H1 (cell line): ENCODE data around the gene TWIST2. TPM values are rescaled to one million over a fixed set of nuclear protein-coding genes. Genes with fewer than 3 reads are reported as not detected.

Source experiments
- CTCF ChIA-PET: fragments of 300-600 bp; sonication (Branson Sonifier 250); formaldehyde crosslinking; loops from one replicate; lab custom pipeline; 2021; ENCODE audit not compliant: partially characterized antibody; lab: Charles Lee
- POLR2A ChIA-PET: fragments of 300-600 bp; sonication (Branson Sonifier 250); formaldehyde crosslinking; loops from one replicate; lab custom pipeline; 2021; ENCODE audit warnings: inconsistent platforms; ENCODE audit not compliant: partially characterized antibody; lab: Charles Lee
- DNase-seq, 2 experiments: peaks; one replicate each; pipeline versions ENCODE4 v3.0.0 to v3.0.0-alpha.2; 2010 to 2022; ENCODE audit warnings: low spot score in 2 of 2, low read depth in 1 of 2, mixed read lengths in 1 of 2
- FAIRE-seq: peaks from 2 replicates; lab custom pipeline; 2011; peaks lifted over from hg19 to GRCh38; lab: Jason Lieb, UNC
- H2AFZ ChIP-seq: 2 replicates; pipeline ENCODE4 v1.8.1; 2012; ENCODE audit warnings: low read length, inconsistent platforms
- H2AK5ac ChIP-seq: 2 replicates; pipeline ENCODE4 v1.6.1; 2013; ENCODE audit warnings: low read depth, low read length
- H2BK120ac ChIP-seq: replicated peaks from 2 replicates; pipeline ENCODE3; 2013; ENCODE audit warnings: low read depth, low read length, inconsistent platforms
- H2BK12ac ChIP-seq: 2 replicates; pipeline ENCODE4 v1.6.1; 2013; ENCODE audit warnings: low read depth, low read length
- H2BK15ac ChIP-seq: 2 replicates; pipeline ENCODE4 v1.6.1; 2013; ENCODE audit warnings: low read length
- H2BK20ac ChIP-seq: 2 replicates; pipeline ENCODE4 v1.6.1; 2013; ENCODE audit warnings: low read length
- H2BK5ac ChIP-seq: 2 replicates; pipeline ENCODE4 v1.6.1; 2013; ENCODE audit warnings: low read depth, low read length
- H3K14ac ChIP-seq: 2 replicates; pipeline ENCODE4 v1.6.1; 2013; ENCODE audit warnings: inconsistent platforms; ENCODE audit not compliant: insufficient read length
- H3K18ac ChIP-seq: 2 replicates; pipeline ENCODE4 v1.6.1; 2013; ENCODE audit warnings: low read length; ENCODE audit errors: extremely low read depth
- H3K23ac ChIP-seq: 2 replicates; pipeline ENCODE4 v1.6.1; 2013; ENCODE audit warnings: inconsistent platforms; ENCODE audit not compliant: insufficient read length
- H3K23me2 ChIP-seq: 2 replicates; pipeline ENCODE4 v1.6.1; 2013; ENCODE audit warnings: low read depth, low read length
- H3K27ac ChIP-seq: 2 replicates; pipeline ENCODE4 v1.6.1; 2011; ENCODE audit warnings: low read depth, low read length, inconsistent platforms
- H3K27me3 ChIP-seq, 4 experiments: replicated peaks in 1 of 4; 1 replicate in 1 of 4; 2 replicates in 3 of 4; pipeline versions ENCODE4 v1.6.1 to v1.8.1; 2011 to 2013; ENCODE audit warnings: low read length in 3 of 4, mild to moderate bottlenecking in 3 of 4, inconsistent platforms in 2 of 4, mixed read lengths in 2 of 4, moderate library complexity in 1 of 4; ENCODE audit not compliant: control insufficient read depth in 3 of 4, insufficient read depth in 3 of 4; ENCODE audit errors: extremely low read depth in 1 of 4
- H3K36me3 ChIP-seq, 4 experiments: 2 replicates each; pipeline versions ENCODE4 v1.6.1 to v1.8.1; 2011 to 2013; ENCODE audit warnings: mild to moderate bottlenecking in 4 of 4, low read length in 3 of 4, moderate library complexity in 2 of 4, control low read depth in 1 of 4, inconsistent platforms in 1 of 4; ENCODE audit not compliant: insufficient read depth in 4 of 4, control insufficient read depth in 2 of 4
- H3K4ac ChIP-seq: replicated peaks from 2 replicates; pipeline ENCODE3; 2013; ENCODE audit warnings: low read length, low read depth, mixed read lengths, inconsistent platforms; ENCODE audit not compliant: insufficient read length
- H3K4me1 ChIP-seq, 4 experiments: replicated peaks in 1 of 4; 1 replicate in 1 of 4; 2 replicates in 3 of 4; pipeline versions ENCODE4 v1.6.1 to v1.8.1; 2011 to 2013; ENCODE audit warnings: low read length in 3 of 4, inconsistent platforms in 2 of 4, mixed read lengths in 1 of 4; ENCODE audit not compliant: insufficient read depth in 4 of 4, control insufficient read depth in 3 of 4
- H3K4me2 ChIP-seq, 2 experiments: 2 replicates each; pipeline versions ENCODE4 v1.6.1 to v1.8.1; 2011 to 2013; ENCODE audit warnings: low read depth in 2 of 2, low read length in 2 of 2, control low read depth in 1 of 2, inconsistent platforms in 1 of 2, mild to moderate bottlenecking in 1 of 2; ENCODE audit not compliant: insufficient read depth in 1 of 2
- H3K4me3 ChIP-seq, 4 experiments: fragments of 200-600, 300-600 bp in 1 of 4; sonication (generic), shearing (Covaris generic), sonication (Bioruptor Twin) in 1 of 4; 2 replicates each; pipeline versions ENCODE4 v1.5.1 to v1.8.1; 2011 to 2016; ENCODE audit warnings: low read length in 4 of 4, low read depth in 3 of 4, control low read depth in 2 of 4, inconsistent platforms in 2 of 4, mild to moderate bottlenecking in 2 of 4, mixed read lengths in 1 of 4, moderate library complexity in 1 of 4; ENCODE audit not compliant: insufficient read depth in 2 of 4; ENCODE audit errors: extremely low read depth in 1 of 4
- H3K56ac ChIP-seq: replicated peaks from 2 replicates; pipeline ENCODE3; 2013; ENCODE audit warnings: low read depth, mild to moderate bottlenecking, mixed read lengths, low read length, inconsistent platforms; ENCODE audit not compliant: insufficient read length
- H3K79me1 ChIP-seq: 2 replicates; pipeline ENCODE4 v1.6.1; 2013; ENCODE audit warnings: low read depth, low read length, control low read depth
- H3K79me2 ChIP-seq, 2 experiments: 2 replicates each; pipeline versions ENCODE4 v1.6.1 to v1.8.1; 2012 to 2013; ENCODE audit warnings: low read length in 2 of 2, mild to moderate bottlenecking in 2 of 2, inconsistent platforms in 1 of 2; ENCODE audit not compliant: insufficient read depth in 2 of 2, control insufficient read depth in 1 of 2
- H3K9ac ChIP-seq, 4 experiments: replicated peaks in 1 of 4; 1 replicate in 1 of 4; 2 replicates in 3 of 4; pipeline versions ENCODE4 v1.6.1 to v1.8.1; 2011 to 2013; ENCODE audit warnings: low read depth in 3 of 4, low read length in 3 of 4, control low read depth in 2 of 4, mild to moderate bottlenecking in 2 of 4, moderate library complexity in 2 of 4, inconsistent platforms in 1 of 4; ENCODE audit errors: extremely low read depth in 1 of 4
- H3K9me3 ChIP-seq, 2 experiments: 2 replicates each; pipeline versions ENCODE4 v1.6.1 to v1.8.1; 2012 to 2013; ENCODE audit warnings: mild to moderate bottlenecking in 2 of 2, moderate library complexity in 2 of 2, control low read depth in 1 of 2, inconsistent platforms in 1 of 2, low read depth in 1 of 2, low read length in 1 of 2, mixed read lengths in 1 of 2; ENCODE audit not compliant: insufficient read depth in 2 of 2
- H4K20me1 ChIP-seq, 2 experiments: replicated peaks in 1 of 2; 2 replicates each; pipeline versions ENCODE3 to v1.8.1; 2011 to 2013; ENCODE audit warnings: inconsistent platforms in 2 of 2, low read length in 2 of 2, mild to moderate bottlenecking in 1 of 2; ENCODE audit not compliant: insufficient read depth in 2 of 2, control insufficient read depth in 1 of 2
- H4K5ac ChIP-seq: 2 replicates; pipeline ENCODE4 v1.6.1; 2013; ENCODE audit warnings: low read length, low read depth, mixed read lengths, inconsistent platforms; ENCODE audit not compliant: insufficient read length
- H4K8ac ChIP-seq: 2 replicates; pipeline ENCODE4 v1.8.0; 2013; ENCODE audit warnings: mild to moderate bottlenecking, moderate library complexity, low read length, inconsistent platforms; ENCODE audit not compliant: insufficient read depth; ENCODE audit errors: extremely low read depth
- H4K91ac ChIP-seq: replicated peaks from 2 replicates; pipeline ENCODE3; 2013; ENCODE audit warnings: low read length, mixed read lengths, inconsistent platforms; ENCODE audit not compliant: insufficient read length
- BRCA1 ChIP-seq: IDR thresholded peaks from 2 replicates; pipeline ENCODE4 v1.6.1; 2012; ENCODE audit warnings: low read depth, low read length, improper control_type of control experiment
- JUN ChIP-seq: IDR thresholded peaks from 2 replicates; pipeline ENCODE4 v1.6.1; 2011; ENCODE audit warnings: low read depth, mild to moderate bottlenecking, improper control_type of control experiment, low read length
- WGBS, 2 experiments: shearing (Covaris generic) in 1 of 2; methylation state at CpG; one replicate each; pipeline versions ENCODE4 v1.1.6 to v1.1.7; 2013 to 2015; ENCODE audit warnings: low lambda C conversion rate in 2 of 2, mixed read lengths in 2 of 2, inconsistent platforms in 1 of 2, low coverage in 1 of 2, missing lambda C conversion rate in 1 of 2; ENCODE audit not compliant: insufficient replicate concordance in 2 of 2, insufficient coverage in 1 of 2, insufficient read length in 1 of 2; ENCODE audit errors: extremely low coverage in 1 of 2, missing lambda C conversion rate in 1 of 2; 5-methylcytosine and 5-hydroxymethylcytosine counted together
- polyA plus RNA-seq, 7 experiments: library from polyadenylated mRNA; depleted of rRNA in 3 of 7; stranded (reverse) in 5 of 7; unstranded in 2 of 7; fragments of >200 nt in 5 of 7; fragments of 200-250 nt in 2 of 7; gene quantifications; 1 replicate in 5 of 7; 2 replicates in 1 of 7; 4 replicates in 1 of 7; pipeline versions ENCODE4 v1.2.1 to v1.2.3, GENCODE V29; 2011 to 2013; ENCODE audit warnings: missing spikeins in 2 of 7, mixed read lengths in 2 of 7
- total RNA-seq: library from RNA; stranded (reverse); fragmentation: NEBNext Ultra II Directional; extraction: Animal tissue kit (Norgen Biotek cat#: 25700); gene quantifications from 2 replicates; pipeline ENCODE4 v1.2.1, GENCODE V29; 2021

TWIST2 gene
- total and polyA plus RNA-seq, 2 of the 8 experiments (the other 6 are each of a cell fraction or from before 2014, with no cell fraction given): 2.6 to 4.3 TPM

DNA sequence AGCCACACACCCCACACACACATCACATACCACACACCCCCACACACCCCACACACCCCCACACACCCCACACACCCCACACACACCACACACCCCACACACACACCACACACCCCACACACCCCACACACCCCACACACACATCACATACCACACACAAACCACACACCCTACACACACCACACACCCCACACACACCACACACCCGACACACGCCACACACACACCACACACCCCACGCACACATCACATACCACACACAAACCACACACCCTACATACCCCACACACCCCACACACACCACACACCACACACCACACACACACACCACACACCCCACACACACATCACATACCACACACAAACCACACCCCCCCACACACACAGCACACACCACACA, 22.4 kb downstream of the TWIST2 start:
- Histone ChIP-seq H4K8ac (no peak overlapping the region), H2BK120ac (no peak overlapping the region), H4K91ac (no peak overlapping the region), H3K4me1 (no peaks in the 10 kb centered on the region), H3K18ac (no peak overlapping the region), H4K5ac (no peak overlapping the region), H3K27ac (no peak overlapping the region), H3K9ac (no peak overlapping the region), H3K56ac (peak overlapping the region; percentile 97), H3K23ac (no peak overlapping the region), H3K79me1 (no peaks in the 10 kb centered on the region), H3K4me3 (no peak overlapping the region), H3K36me3 (no peaks in the 10 kb centered on the region), H2AFZ (no peak overlapping the region), H2BK15ac (no peak overlapping the region), H3K27me3 (no peaks in the 10 kb centered on the region), H2BK5ac (no peak overlapping the region), H3K79me2 (no peaks in the 10 kb centered on the region), H3K9me3 (no peaks in the 10 kb centered on the region), H4K20me1 (peaks cover 0 to 1% of the 10 kb centered on the region in 2 experiments), H3K23me2 (peaks cover 5% of the 10 kb centered on the region; the same call in 1 of the 2 replicates), H3K14ac (no peak overlapping the region), H3K4me2 (no peak overlapping the region), H2BK12ac (no peak overlapping the region), H2AK5ac (no peak overlapping the region), H2BK20ac (no peak overlapping the region), H3K4ac (no peak overlapping the region)
- CTCF ChIA-PET: no interaction called here
- POLR2A ChIA-PET: no interaction called here
- 57% methylated on average over 3 of the region's 3 CpGs; no CpG with 5 or more reads in 1 of the 2 experiments for WGBS, 2 experiments
- DNase-seq (no peak), FAIRE-seq (no peak)
- no peak for TF ChIP-seq JUN
- TF ChIP-seq BRCA1: no peak
